ENCODE results near the gene STXBP6.

The STXBP6 gene

DNA sequence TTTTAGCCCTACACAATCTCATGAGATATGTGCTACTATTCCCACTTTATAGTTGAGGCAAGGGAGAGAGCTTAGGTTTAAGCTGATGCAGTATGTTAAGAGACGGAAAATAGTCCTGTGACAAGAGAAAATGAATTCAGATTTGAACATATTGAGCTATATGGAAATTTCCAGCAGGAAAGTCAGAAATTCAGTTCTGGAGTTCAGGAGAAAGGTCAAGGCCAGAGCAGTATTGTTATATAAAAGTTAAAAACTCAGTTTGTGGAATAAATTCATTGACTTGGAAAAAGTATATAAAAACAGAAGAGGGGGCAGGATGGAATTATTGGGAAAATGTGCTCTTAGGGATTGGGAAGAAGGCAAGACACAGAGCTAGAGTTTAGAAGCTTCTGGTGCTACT, 248.9 kb downstream of the STXBP6 start:
- H3K4me3 ChIP-seq (ENCODE audit: low read depth, low read length), result no peak overlapping the region
- DNase-seq, result no peak
- TF ChIP-seq, protein P1, sequence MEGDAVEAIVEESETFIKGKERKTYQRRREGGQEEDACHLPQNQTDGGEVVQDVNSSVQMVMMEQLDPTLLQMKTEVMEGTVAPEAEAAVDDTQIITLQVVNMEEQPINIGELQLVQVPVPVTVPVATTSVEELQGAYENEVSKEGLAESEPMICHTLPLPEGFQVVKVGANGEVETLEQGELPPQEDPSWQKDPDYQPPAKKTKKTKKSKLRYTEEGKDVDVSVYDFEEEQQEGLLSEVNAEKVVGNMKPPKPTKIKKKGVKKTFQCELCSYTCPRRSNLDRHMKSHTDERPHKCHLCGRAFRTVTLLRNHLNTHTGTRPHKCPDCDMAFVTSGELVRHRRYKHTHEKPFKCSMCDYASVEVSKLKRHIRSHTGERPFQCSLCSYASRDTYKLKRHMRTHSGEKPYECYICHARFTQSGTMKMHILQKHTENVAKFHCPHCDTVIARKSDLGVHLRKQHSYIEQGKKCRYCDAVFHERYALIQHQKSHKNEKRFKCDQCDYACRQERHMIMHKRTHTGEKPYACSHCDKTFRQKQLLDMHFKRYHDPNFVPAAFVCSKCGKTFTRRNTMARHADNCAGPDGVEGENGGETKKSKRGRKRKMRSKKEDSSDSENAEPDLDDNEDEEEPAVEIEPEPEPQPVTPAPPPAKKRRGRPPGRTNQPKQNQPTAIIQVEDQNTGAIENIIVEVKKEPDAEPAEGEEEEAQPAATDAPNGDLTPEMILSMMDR (IDR thresholded peaks at IDR 0.05; ENCODE audit: low read depth, low read length, missing control alignments), result no peak
- H3K36me3 ChIP-seq (replicated peaks), result no peaks in the 10 kb centered on the region
- in situ Hi-C loops (cut with HindIII; ENCODE audit: low pct_ligation_motif_present, low sequenced_read_pairs), result no loop called here
- H3K27me3 ChIP-seq (replicated peaks), result no peaks in the 10 kb centered on the region
- no peak overlapping the region for H3K27ac ChIP-seq

DNA sequence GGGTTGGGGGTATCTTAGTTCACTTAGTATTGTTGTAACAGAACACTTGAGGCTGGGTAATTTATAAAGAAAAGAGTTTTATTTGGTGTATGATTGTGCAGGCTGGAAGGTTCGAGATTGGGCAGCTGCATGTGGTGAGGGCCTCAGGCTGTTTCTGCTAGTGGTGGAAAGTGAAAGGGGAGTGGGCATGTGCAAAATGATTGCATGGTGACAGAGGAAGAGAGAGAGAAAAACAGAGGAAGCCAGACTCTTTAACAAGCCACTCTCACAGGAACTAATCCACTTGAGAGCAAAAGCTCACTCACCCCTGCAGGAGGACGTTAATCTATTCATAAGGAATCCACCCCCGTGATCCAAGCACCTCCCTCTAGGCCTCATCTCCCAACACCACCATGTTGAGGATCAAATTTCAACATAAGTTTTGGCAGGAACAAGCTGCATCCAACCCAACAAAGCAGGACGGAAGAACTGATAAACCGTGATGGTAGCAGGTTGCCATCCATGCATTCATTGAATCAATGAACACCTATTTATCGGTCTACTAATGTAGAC, 251.0 kb downstream of the STXBP6 start:
- in situ Hi-C loops (cut with HindIII; ENCODE audit: low pct_ligation_motif_present, low sequenced_read_pairs), result no loop called here
- Histone ChIP-seq H3K4me3 (ENCODE audit: low read depth, low read length) (no peak overlapping the region), H3K27me3 (replicated peaks) (no peaks in the 10 kb centered on the region), H3K27ac (no peak overlapping the region), H3K36me3 (replicated peaks) (no peaks in the 10 kb centered on the region)
- TF ChIP-seq, protein P1 (IDR thresholded peaks at IDR 0.05; ENCODE audit: low read depth, low read length, missing control alignments), result no peak
- no peak for DNase-seq

DNA sequence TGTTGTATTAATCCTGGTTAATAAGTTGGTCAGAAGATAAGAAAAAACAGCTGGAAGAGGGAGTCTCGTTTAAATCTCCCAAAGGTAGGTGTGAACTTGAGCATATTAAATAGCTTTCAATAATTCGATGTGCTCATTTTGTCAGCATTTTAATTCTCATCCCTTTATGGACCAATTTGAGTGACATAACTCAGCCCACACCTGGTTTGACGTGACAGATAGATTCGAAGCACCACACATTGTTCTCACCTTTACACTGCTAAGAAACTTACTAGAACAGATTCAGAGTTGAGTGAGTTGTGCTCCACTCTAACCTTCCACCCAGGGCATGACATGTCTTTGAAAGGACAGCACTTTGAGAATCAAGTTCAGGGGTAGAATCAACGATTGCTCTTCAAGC, 254.5 kb downstream of the STXBP6 start:
- TF ChIP-seq, protein P1 (IDR thresholded peaks at IDR 0.05; ENCODE audit: low read depth, low read length, missing control alignments), result no peak
- no peak overlapping the region for H3K4me3 ChIP-seq (ENCODE audit: low read depth, low read length)
- no peaks in the 10 kb centered on the region for H3K27me3 ChIP-seq (replicated peaks)
- no peak overlapping the region for H3K27ac ChIP-seq
- H3K36me3 ChIP-seq (replicated peaks), result no peaks in the 10 kb centered on the region
- no peak for DNase-seq
- in situ Hi-C loops (cut with HindIII; ENCODE audit: low pct_ligation_motif_present, low sequenced_read_pairs), result no loop called here

- no peaks in the 10 kb centered on the region for H3K36me3 ChIP-seq (replicated peaks)
- no peak for DNase-seq
- TF ChIP-seq, protein P1 (IDR thresholded peaks at IDR 0.05; ENCODE audit: low read depth, low read length, missing control alignments), result no peak
- no peak overlapping the region for H3K27ac ChIP-seq
- H3K4me3 ChIP-seq (ENCODE audit: low read depth, low read length), result no peak overlapping the region
- in situ Hi-C loops (cut with HindIII; ENCODE audit: low pct_ligation_motif_present, low sequenced_read_pairs), result no loop called here
- H3K27me3 ChIP-seq (replicated peaks), result no peaks in the 10 kb centered on the region
These were observed 255.2 kb downstream of the STXBP6 start for GRCh38 chr14:24794644-24795305.

GRCh38 chr14:24790196-24790595, 259.8 kb downstream of the STXBP6 start:
- DNase-seq, result no peak
- TF ChIP-seq, protein P1 (IDR thresholded peaks at IDR 0.05; ENCODE audit: low read depth, low read length, missing control alignments), result no peak
- H3K27me3 ChIP-seq (replicated peaks), result no peaks in the 10 kb centered on the region
- no peak overlapping the region for H3K4me3 ChIP-seq (ENCODE audit: low read depth, low read length)
- no peak overlapping the region for H3K27ac ChIP-seq
- in situ Hi-C loops (cut with HindIII; ENCODE audit: low pct_ligation_motif_present, low sequenced_read_pairs), result no loop called here
- no peaks in the 10 kb centered on the region for H3K36me3 ChIP-seq (replicated peaks)
